GM21447 (cell line): ENCODE measurements around the gene METTL24.

Experiments used
- ATAC-seq: cut with Tn5 transposase; IDR thresholded peaks from one replicate; pipeline ENCODE4 v1.9.1; 2021; ENCODE audit not compliant: unreplicated experiment

The METTL24 gene, protein sequence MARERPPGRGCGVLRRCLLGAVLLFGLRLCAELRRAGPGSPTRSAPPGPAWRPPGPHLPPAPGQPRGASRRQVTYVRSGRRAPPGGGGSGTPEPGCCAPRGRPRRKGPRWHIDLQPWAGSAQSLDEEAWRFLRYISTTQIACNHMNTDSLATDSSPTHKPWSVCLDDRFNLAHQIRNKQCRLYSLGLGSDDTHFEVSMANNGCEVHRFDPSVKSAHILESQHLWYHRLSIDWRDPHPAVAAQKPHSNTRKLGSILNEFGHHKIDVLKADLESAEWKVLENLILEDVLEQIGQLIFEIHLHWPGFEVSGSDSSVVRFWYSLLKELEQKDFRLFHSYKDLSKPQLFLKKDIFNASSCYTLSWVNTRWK

DNA sequence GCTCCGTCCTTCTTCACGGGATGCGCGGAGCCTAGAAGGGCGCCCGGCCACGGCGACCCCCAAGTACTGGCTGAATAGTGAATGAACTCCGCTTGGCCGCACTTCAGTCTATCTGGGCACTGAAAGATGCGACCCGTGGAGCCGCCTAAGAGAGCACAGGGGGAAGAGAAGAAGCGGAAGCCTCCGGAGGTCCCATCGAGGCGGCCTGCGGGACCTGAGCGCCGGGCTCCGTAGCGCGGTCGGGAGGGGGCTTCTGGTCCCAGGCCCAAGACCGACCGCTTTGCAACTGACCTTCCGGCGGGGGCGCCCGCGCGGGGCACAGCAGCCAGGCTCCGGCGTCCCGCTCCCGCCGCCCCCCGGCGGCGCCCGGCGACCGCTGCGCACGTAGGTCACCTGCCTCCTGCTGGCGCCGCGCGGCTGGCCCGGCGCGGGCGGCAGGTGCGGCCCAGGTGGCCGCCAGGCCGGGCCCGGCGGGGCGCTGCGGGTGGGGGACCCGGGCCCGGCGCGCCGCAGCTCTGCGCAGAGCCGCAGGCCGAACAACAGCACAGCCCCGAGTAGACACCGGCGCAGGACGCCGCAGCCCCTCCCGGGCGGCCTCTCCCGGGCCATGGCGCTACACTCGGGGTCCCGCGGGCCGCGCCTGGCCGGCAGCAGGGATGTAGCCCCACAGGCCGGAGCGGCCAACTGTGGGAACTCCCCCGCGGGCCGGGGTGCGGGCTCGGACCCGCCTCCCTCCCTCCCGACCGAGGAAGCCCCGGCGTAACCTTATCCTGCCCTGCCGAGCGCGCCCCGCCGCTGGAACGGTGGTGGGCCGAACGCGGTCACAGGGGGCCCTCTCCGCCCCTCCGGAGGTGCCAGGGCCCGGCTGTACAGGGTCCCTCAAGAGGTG, at the start of gene METTL24:
TSS of gene METTL24 (minus strand) at position 686 of the 889 bp plus-strand sequence. CDS start at position 609, 77 bp downstream.
- ATAC-seq, result no peak

- no peak for ATAC-seq
Measured at GRCh38 chr6:110404607-110405006, 46.5 kb upstream of the METTL24 start.

- ATAC-seq, result no peak
Measured at GRCh38 chr6:110401585-110402176, 43.5 kb upstream of the METTL24 start.

- no peak for ATAC-seq
Measured at GRCh38 chr6:110400208-110400607, 42.1 kb upstream of the METTL24 start.

- no peak for ATAC-seq
Measured at GRCh38 chr6:110399219-110400071, 41.3 kb upstream of the METTL24 start.

DNA sequence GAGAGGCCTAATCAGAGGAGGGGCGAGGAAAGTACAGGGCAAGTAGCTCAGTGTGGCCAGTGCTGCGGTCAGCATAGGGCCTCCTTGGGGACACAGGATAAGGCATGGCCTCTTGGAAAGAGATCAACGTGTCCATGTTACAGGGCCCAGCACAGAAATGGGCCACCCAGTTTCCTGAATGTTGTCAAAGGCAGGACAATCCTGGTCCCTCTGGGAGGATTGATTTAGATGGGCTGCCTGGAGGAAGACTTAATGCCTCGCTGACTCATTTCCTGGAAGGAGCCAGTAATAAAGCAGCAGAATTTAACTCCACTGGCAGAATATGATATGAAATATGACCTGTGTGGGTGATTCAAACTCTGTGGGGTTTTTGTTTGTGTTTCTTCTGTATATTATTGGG, 40.6 kb upstream of the METTL24 start:
- no peak for ATAC-seq

GRCh38 chr6:110395221-110395620, 37.1 kb upstream of the METTL24 start:
- ATAC-seq, result no peak

DNA sequence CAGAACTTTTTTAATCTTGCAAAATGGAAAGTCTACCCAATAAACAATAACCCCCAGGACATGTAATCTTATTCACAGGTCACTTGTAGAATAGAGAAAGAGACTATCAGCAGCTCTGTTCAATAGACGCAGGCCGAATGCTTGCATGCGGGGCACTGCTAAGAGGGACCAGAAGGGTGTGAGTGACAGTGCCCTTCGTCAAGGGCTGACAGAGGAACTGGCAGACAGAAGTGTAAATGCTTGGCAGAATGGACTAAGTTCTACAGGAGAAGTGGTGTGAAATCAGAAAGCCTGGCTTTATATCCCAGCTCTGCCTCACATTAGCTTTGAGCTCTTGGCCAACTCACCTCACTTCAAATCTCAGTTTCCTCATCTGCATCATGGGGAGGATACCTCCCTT, 36.3 kb upstream of the METTL24 start:
- no peak for ATAC-seq

- no peak for ATAC-seq
Measured at GRCh38 chr6:110392727-110393126, 34.6 kb upstream of the METTL24 start.

DNA sequence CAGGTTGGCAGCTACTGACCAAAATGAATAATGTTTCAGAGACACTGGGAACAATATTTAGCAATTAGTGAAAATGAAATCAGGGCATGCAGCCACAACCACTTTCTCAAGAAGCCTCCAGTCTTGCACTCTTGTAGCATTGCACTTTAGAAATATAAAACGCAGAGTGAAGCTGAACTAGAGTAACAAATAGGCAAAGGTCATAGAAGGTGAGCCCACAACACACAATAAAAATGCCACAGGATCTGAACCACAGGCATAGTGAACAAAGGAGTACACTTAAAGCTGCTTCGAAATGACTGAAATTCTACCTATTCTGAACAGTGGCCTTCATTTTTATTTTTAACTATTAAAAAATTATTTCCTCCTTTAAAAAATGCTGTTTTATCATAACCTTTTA, 32.3 kb upstream of the METTL24 start:
- no peak for ATAC-seq

GRCh38 chr6:110389689-110390382, 31.7 kb upstream of the METTL24 start:
- no peak for ATAC-seq

DNA sequence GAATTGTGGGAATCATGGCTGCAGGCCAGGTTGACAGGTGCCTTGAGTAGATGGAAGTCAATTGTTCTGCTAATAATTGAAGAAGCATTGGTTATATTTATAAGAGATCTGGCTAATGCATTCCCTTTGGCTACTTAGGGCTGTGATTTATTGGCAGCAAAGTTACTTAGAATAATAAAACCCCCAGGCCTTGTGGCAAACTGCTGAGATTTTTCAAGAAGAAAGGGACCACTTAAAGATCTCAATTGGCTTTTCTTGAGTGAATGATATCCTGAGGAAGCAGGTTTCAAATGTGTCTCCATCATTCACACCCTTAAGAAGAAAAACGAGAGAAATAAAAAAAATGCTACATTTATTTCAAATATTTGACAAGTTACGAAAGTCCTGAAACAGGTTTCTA, 29.8 kb upstream of the METTL24 start:
- no peak for ATAC-seq

DNA sequence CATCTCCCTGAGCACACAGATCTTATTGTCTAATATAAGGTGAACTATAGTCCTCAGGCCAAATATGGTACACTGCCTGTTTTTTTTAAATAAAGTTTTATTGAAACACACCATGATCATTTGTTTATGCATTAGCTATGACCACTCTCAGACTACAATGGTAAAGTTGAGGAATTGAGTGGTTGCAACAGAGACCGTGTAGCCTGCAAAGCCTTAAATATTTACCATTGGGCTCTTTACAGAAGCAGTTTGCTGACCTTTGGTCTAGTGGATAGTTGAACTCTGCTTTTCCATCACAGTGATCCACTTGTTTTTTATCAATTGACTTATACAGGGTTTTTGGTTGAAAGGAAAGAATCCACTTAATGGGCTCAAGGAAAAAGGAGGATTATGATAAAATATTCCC, 27.3 kb upstream of the METTL24 start:
- no peak for ATAC-seq

GRCh38 chr6:110378552-110378951, 20.4 kb upstream of the METTL24 start:
- ATAC-seq, result no peak

GRCh38 chr6:110369066-110369465, 10.9 kb upstream of the METTL24 start:
- no peak for ATAC-seq

DNA sequence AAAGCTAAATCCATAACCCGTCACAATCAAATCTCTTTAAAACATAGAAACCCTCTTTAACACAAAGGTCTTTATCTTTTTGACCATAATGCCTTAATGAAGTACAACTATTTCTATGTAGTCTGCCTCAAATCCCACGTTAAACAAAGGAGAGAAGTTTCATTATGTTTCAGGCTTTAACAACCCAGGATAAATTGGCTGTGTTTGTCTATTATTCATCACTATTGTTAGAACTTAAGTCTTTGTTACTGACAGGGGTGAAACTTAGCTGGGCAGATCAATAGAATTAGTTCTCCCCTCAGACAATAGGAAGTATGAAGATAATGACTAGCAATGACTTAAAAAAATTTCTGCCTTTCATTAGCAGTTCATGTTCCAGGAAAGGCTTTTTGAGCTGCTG, 10.1 kb upstream of the METTL24 start:
- no peak for ATAC-seq

DNA sequence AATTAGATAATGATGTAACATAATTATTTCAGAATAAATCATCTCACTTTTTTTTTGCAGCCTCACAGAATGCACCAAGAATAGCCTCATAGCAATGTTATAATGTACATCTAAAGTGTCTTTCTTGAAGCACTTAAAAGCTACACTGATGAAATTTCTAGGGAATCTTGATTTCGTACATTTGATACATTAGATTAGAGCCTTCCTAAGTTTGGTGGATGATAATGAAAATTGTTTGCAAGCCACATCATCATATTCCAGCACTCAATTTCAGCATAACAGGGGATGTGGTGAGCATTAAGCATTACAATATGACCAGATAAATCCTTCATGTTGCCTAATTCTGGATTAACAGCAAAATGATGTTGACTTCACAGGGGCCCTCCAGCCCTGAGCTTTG, 9.7 kb upstream of the METTL24 start:
- ATAC-seq, result no peak

GRCh38 chr6:110366975-110367374, 8.8 kb upstream of the METTL24 start:
- no peak for ATAC-seq

DNA sequence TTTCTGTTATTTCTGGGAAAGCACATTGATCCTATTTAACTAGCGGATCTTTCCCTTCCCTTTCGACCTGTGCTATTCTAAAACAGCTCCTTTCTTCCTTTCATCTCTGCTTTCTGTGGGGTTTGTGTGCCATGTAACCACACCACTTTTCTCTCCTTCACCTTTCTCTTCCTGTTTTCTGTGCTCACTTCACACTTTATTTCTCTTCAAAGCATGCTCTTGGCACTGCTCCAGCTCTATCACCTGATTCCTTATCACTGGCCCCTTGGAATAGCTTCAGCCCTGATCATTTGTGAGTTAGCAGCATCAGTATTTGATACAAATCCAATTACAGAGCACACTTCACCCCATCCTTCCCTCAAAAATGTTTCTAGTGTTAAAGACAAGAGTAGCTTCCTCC, 8.1 kb upstream of the METTL24 start:
- no peak for ATAC-seq
